ENCODE measurements around the gene FBXO21. TPM values are rescaled to one million over a fixed set of nuclear protein-coding genes. Genes with fewer than 3 reads are reported as not detected.

Gene FBXO21
- polyA plus RNA-seq, 1 donor (not counting 4 experiments of a cell fraction or from before 2014, with no cell fraction given): 21.9 TPM

DNA sequence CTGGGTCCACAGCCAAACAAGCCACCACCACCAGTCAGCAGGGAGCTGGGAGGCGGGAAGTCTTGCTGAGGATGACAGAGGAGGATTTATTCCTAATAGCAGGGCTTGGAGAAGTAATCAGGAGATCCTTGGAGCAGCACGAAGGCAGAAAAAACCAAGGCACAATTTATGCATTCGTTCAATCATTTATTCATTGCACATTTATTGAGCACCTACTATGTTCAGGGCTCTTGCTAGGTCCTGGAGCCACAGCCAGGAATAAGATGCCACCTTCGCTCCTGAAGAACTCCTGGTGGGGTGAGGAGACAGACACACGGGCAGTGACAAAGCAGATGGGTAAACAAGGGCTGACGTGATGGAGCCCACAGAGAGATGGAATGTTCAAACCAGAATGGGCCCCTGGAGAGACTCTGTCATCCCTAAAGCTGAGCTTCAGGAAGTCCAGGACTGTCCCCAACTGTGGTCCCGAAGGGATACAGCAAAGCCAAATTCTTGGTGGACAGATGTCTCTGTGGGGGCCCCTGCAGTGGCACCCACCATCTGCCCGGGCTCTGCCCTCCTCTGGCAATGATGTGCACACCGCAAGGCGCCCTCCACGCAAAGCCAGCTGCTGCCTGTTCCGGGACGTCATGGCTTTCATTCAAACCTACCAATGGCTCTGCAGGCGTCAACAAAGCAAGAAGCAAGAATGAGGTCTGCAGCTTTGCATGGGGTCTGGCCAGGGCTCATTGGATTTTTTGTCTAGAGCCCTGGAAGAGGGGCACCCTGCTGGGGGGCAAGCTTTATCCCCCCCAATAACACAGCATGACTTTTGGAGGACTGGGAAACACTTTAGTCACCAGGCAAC, 88.1 kb downstream of the FBXO21 start:
- Histone ChIP-seq H3K9me3 (ENCODE audit: control insufficient read depth, low read depth, low read length) (no peaks in the 10 kb centered on the region), H3K9ac (ENCODE audit: control insufficient read depth, extremely low read depth, insufficient read depth, low read length) (no peak overlapping the region), H3K9me1 (ENCODE audit: control insufficient read depth, extremely low read depth, insufficient read depth, low read length) (no peaks in the 10 kb centered on the region), H4K20me1 (ENCODE audit: control insufficient read depth, extremely low read depth, insufficient read depth, low read length) (no peaks in the 10 kb centered on the region), H3K4me2 (ENCODE audit: control insufficient read depth, extremely low read depth, insufficient read depth, low read depth, low read length) (no peak overlapping the region), H3K36me3 (ENCODE audit: control insufficient read depth in 2 of 2, extremely low read depth in 1 of 2, insufficient read depth in 2 of 2, low read length in 2 of 2) (no peaks in the 10 kb centered on the region), H2AFZ (ENCODE audit: control insufficient read depth, low read length) (no peak overlapping the region), H3K27ac (ENCODE audit: control insufficient read depth, insufficient read depth, low read length) (no peak overlapping the region), H3K4me1 (ENCODE audit: control insufficient read depth, extremely low read depth, insufficient read depth, low read length) (no peaks in the 10 kb centered on the region), H3K4me3 (ENCODE audit: control insufficient read depth in 2 of 3, extremely low read depth in 1 of 3, insufficient read depth in 2 of 3, low read depth in 1 of 3, low read length in 3 of 3) (no peak overlapping the region), H3K27me3 (ENCODE audit: control insufficient read depth, extremely low read depth, insufficient read depth, low read length) (peaks cover 54% of the 10 kb centered on the region), H3K79me2 (ENCODE audit: control insufficient read depth, insufficient read depth, low read length) (no peaks in the 10 kb centered on the region)
- dilution Hi-C loops (cut with MboI; ENCODE audit: extremely low pct_ligation_motif_present, low sequenced_read_pairs): no loop called here
- FAIRE-seq (no peak), DNase-seq (ENCODE audit: low read depth, low spot score) (no peak)
- TF ChIP-seq, protein P1, sequence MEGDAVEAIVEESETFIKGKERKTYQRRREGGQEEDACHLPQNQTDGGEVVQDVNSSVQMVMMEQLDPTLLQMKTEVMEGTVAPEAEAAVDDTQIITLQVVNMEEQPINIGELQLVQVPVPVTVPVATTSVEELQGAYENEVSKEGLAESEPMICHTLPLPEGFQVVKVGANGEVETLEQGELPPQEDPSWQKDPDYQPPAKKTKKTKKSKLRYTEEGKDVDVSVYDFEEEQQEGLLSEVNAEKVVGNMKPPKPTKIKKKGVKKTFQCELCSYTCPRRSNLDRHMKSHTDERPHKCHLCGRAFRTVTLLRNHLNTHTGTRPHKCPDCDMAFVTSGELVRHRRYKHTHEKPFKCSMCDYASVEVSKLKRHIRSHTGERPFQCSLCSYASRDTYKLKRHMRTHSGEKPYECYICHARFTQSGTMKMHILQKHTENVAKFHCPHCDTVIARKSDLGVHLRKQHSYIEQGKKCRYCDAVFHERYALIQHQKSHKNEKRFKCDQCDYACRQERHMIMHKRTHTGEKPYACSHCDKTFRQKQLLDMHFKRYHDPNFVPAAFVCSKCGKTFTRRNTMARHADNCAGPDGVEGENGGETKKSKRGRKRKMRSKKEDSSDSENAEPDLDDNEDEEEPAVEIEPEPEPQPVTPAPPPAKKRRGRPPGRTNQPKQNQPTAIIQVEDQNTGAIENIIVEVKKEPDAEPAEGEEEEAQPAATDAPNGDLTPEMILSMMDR (optimal IDR thresholded peaks at IDR 0.05 in 1 of 3, IDR thresholded peaks at IDR 0.05 in 1 of 3, conservative IDR thresholded peaks at IDR 0.05 in 1 of 3; ENCODE audit: extremely low read depth in 1 of 3, insufficient read depth in 2 of 3, low read length in 3 of 3): no peak
- no peak for TF ChIP-seq EZH2 (IDR thresholded peaks at IDR 0.05; ENCODE audit: low read length)

- Histone ChIP-seq H3K9me3 (ENCODE audit: control insufficient read depth, low read depth, low read length) (no peaks in the 10 kb centered on the region), H3K79me2 (ENCODE audit: control insufficient read depth, insufficient read depth, low read length) (no peaks in the 10 kb centered on the region), H3K9ac (ENCODE audit: control insufficient read depth, extremely low read depth, insufficient read depth, low read length) (no peak overlapping the region), H3K4me3 (ENCODE audit: control insufficient read depth in 2 of 3, extremely low read depth in 1 of 3, insufficient read depth in 2 of 3, low read depth in 1 of 3, low read length in 3 of 3) (no peak overlapping the region), H4K20me1 (ENCODE audit: control insufficient read depth, extremely low read depth, insufficient read depth, low read length) (no peaks in the 10 kb centered on the region), H3K4me1 (ENCODE audit: control insufficient read depth, extremely low read depth, insufficient read depth, low read length) (no peaks in the 10 kb centered on the region), H3K27me3 (ENCODE audit: control insufficient read depth, extremely low read depth, insufficient read depth, low read length) (peaks cover 63% of the 10 kb centered on the region), H2AFZ (ENCODE audit: control insufficient read depth, low read length) (no peak overlapping the region), H3K36me3 (ENCODE audit: control insufficient read depth in 2 of 2, extremely low read depth in 1 of 2, insufficient read depth in 2 of 2, low read length in 2 of 2) (no peaks in the 10 kb centered on the region), H3K4me2 (ENCODE audit: control insufficient read depth, extremely low read depth, insufficient read depth, low read depth, low read length) (no peak overlapping the region), H3K9me1 (ENCODE audit: control insufficient read depth, extremely low read depth, insufficient read depth, low read length) (no peaks in the 10 kb centered on the region), H3K27ac (ENCODE audit: control insufficient read depth, insufficient read depth, low read length) (no peak overlapping the region)
- FAIRE-seq (no peak), DNase-seq (ENCODE audit: low read depth, low spot score) (no peak)
- dilution Hi-C loops (cut with MboI; ENCODE audit: extremely low pct_ligation_motif_present, low sequenced_read_pairs): no loop called here
- TF ChIP-seq, protein P1 (optimal IDR thresholded peaks at IDR 0.05 in 1 of 3, IDR thresholded peaks at IDR 0.05 in 1 of 3, conservative IDR thresholded peaks at IDR 0.05 in 1 of 3; ENCODE audit: extremely low read depth in 1 of 3, insufficient read depth in 2 of 3, low read length in 3 of 3): no peak
Measured at GRCh38 chr12:117100851-117101673, 89.2 kb downstream of the FBXO21 start.
